ENCODE measurements around the gene UBE2L6.

The UBE2L6 gene

DNA sequence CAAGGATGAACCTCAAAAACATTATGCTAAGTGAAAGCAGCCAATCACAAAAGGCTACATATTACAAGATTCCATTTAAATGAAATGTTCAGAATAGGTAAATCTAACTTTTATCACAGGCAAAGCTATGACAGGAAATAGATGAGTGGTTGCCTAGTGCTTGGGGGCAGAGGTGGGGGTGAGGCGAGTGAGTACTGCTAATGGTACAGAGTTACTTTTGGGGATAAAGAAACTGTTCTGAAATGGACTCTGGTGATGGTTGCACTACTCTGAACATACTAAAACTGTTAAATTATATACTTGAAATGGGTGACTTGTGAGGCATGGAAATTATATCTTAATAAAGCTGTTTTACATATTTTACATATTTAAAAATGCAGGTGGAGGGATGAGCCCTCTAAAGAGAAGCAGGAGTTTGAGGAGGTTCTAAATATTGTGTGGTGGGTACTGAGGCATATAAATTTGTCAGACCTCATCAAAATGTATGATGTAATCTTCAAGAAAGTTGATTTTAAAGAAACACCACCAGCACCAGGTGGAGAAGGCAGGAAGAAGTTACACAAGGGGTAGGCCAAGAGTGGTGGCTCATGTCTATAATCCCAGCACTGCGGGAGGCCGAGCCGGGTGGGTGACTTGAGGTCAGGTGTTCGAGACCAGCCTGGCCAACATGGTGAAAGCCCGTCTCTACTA, 55.6 kb downstream of the UBE2L6 start:
- in situ Hi-C loops (cut with HindIII; ENCODE audit: low pct_ligation_motif_present, low pct_unique_long_range_greater_than_20kb, low sequenced_read_pairs): no loop called here
- DNase-seq: no peak

- in situ Hi-C loops (cut with HindIII; ENCODE audit: low pct_ligation_motif_present, low pct_unique_long_range_greater_than_20kb, low sequenced_read_pairs): no loop called here
- no peak for DNase-seq
These were observed 58.9 kb downstream of the UBE2L6 start for GRCh38 chr11:57508341-57509170.

- in situ Hi-C loops (cut with HindIII; ENCODE audit: low pct_ligation_motif_present, low pct_unique_long_range_greater_than_20kb, low sequenced_read_pairs): no loop called here
These were observed 61.0 kb downstream of the UBE2L6 start for GRCh38 chr11:57506522-57506921.

DNA sequence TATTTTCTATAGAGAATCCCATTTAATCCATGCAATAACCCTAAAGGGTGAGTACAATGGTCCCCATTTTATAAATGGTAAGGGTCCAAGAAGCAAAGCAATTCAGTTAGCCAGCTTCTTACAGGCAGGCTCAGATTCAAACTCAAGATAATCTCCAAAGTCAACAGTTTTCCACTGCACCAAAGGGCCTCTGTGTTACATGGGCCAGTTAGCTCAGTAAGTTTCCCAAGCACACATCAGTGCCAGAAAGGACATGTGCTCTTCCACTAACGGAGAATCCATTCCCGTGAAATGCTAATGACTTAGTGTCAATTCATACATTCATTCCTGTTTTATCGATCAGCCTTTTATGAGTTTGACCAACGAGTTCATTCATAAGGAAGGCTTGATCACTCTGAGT, 63.0 kb downstream of the UBE2L6 start:
- in situ Hi-C loops (cut with HindIII; ENCODE audit: low pct_ligation_motif_present, low pct_unique_long_range_greater_than_20kb, low sequenced_read_pairs): no loop called here
- DNase-seq: no peak

More at GRCh38 chr11:57506522-57506921, 61.0 kb downstream of the UBE2L6 start:
- no peak for DNase-seq

DNA sequence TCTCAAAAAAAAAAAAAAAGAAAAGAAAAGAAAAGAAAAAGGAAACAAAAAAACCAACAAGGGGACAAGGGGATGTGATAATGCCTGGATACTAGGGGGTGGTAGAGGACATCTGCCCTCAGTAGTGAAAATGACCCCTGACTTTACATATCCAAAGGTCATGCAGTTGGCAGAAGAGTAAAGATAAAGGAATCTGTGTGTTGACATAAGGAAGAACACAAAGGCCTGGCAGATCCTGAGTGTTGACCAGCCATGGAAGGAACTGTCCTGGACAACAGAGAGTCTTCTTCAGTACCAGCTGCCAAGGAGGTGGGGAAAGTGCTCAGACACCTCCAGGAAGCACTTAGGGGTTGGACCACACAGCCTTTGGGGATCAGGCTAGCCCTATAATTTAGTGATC, 64.6 kb downstream of the UBE2L6 start:
- in situ Hi-C loops (cut with HindIII; ENCODE audit: low pct_ligation_motif_present, low pct_unique_long_range_greater_than_20kb, low sequenced_read_pairs): no loop called here
- DNase-seq: no peak

DNA sequence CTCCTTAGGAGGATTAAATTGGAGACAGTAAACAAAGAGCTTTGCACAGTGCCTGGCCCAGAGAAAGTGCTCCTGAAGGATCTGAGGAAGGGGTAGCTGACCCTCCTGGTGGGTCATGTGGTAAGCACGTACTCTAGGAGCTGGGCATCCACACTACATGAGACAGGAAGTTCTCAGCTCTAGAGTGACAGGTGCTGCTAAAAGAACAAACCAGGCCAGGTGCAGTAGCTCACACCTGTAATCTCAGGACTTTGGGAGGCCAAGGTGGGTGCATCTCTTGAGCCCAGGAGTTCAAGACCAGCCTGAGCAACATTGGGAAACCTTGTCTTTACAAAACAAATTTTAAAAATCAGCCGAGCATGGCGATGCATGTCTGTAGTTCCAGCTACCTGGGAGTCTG, 65.1 kb downstream of the UBE2L6 start:
- no peak for DNase-seq
- in situ Hi-C loops (cut with HindIII; ENCODE audit: low pct_ligation_motif_present, low pct_unique_long_range_greater_than_20kb, low sequenced_read_pairs): no loop called here

DNA sequence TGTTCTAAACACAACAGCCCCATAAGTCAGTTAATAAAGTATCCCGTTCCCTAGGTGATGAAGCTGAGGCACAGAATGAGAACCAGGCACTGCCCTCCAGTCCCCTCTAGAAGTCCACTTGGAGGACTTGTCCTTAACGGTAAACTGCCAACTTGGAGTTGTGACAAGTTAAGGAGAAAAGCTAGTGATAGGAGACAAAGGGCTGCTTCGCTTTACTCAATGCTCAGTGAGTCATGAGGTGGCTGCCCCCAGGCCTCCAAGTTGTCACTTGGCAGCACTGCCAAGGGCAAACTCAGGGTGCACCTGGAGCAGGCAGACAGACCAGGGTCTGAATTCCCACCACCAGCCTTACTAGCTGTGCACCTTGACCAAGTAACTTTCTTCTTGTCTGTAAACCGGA, 65.5 kb downstream of the UBE2L6 start:
- in situ Hi-C loops (cut with HindIII; ENCODE audit: low pct_ligation_motif_present, low pct_unique_long_range_greater_than_20kb, low sequenced_read_pairs): no loop called here
- no peak for DNase-seq

Data from ACHN (cell line).